Ectodermal cell (in vitro differentiated cells): Measurements from ENCODE around the gene NATD1.

ENCODE experiments used
- H3K27ac ChIP-seq: 2 replicates; pipeline ENCODE4 v1.7.0; 2013; ENCODE audit warnings: mild to moderate bottlenecking, low read depth, low read length; ENCODE audit not compliant: insufficient read depth, poor library complexity, severe bottlenecking
- H3K27me3 ChIP-seq: 2 replicates; pipeline ENCODE4 v1.7.0; 2013; ENCODE audit warnings: mild to moderate bottlenecking, low read length; ENCODE audit not compliant: insufficient read depth, control insufficient read depth, poor library complexity, severe bottlenecking
- H3K36me3 ChIP-seq: one replicate; pipeline ENCODE4 v1.7.0; 2013; ENCODE audit warnings: low read length; ENCODE audit not compliant: control insufficient read depth, insufficient read depth
- H3K4me1 ChIP-seq: one replicate; pipeline ENCODE4 v1.7.0; 2013; ENCODE audit warnings: low read length; ENCODE audit not compliant: control insufficient read depth, insufficient read depth
- H3K4me3 ChIP-seq: 2 replicates; pipeline ENCODE4 v1.7.0; 2013; ENCODE audit warnings: low read depth, low read length, control low read depth; ENCODE audit not compliant: insufficient read depth
- H3K9me3 ChIP-seq: 2 replicates; pipeline ENCODE4 v1.7.0; 2013; ENCODE audit warnings: mild to moderate bottlenecking, low read length, moderate library complexity; ENCODE audit not compliant: control insufficient read depth
- WGBS, 2 experiments: methylation state at CpG; one replicate each; pipeline ENCODE4 v1.1.7; 2013; ENCODE audit warnings: missing lambda C conversion rate in 2 of 2; 5-methylcytosine and 5-hydroxymethylcytosine counted together

Gene NATD1

GRCh38 chr17:21202512-21202911, 50.7 kb downstream of the NATD1 start:
- Histone ChIP-seq H3K27me3 (no peaks in the 10 kb centered on the region), H3K4me1 (peaks cover 22% of the 10 kb centered on the region), H3K36me3 (peaks cover 9% of the 10 kb centered on the region), H3K27ac (no peak overlapping the region), H3K9me3 (no peaks in the 10 kb centered on the region), H3K4me3 (no peak overlapping the region)
- WGBS, 2 experiments: 92 to 94% methylated on average over 11 to 12 of the region's 12 CpGs

GRCh38 chr17:21201874-21202273, 51.3 kb downstream of the NATD1 start:
- Histone ChIP-seq H3K27me3 (no peaks in the 10 kb centered on the region), H3K9me3 (no peaks in the 10 kb centered on the region), H3K4me1 (peaks cover 22% of the 10 kb centered on the region), H3K4me3 (no peak overlapping the region), H3K36me3 (peaks cover 14% of the 10 kb centered on the region), H3K27ac (no peak overlapping the region)
- WGBS, 2 experiments: 87 to 94% methylated on average over 11 of the region's 11 CpGs

GRCh38 chr17:21201298-21201595, 52.0 kb downstream of the NATD1 start:
- H3K4me3 ChIP-seq: no peak overlapping the region
- H3K27ac ChIP-seq: no peak overlapping the region
- no peaks in the 10 kb centered on the region for H3K27me3 ChIP-seq
- WGBS, 2 experiments: 92 to 94% methylated on average over 5 of the region's 5 CpGs
- no peaks in the 10 kb centered on the region for H3K9me3 ChIP-seq
- peaks cover 22% of the 10 kb centered on the region for H3K4me1 ChIP-seq
- peaks cover 14% of the 10 kb centered on the region for H3K36me3 ChIP-seq

GRCh38 chr17:21200590-21201297, 52.5 kb downstream of the NATD1 start:
- Histone ChIP-seq H3K27me3 (no peaks in the 10 kb centered on the region), H3K9me3 (no peaks in the 10 kb centered on the region), H3K27ac (no peak overlapping the region), H3K4me1 (peaks cover 22% of the 10 kb centered on the region), H3K36me3 (peaks cover 14% of the 10 kb centered on the region), H3K4me3 (no peak overlapping the region)
- 90 to 91% methylated on average over 15 of the region's 15 CpGs for WGBS, 2 experiments

GRCh38 chr17:21199856-21200255, 53.4 kb downstream of the NATD1 start:
- Histone ChIP-seq H3K27me3 (no peaks in the 10 kb centered on the region), H3K4me1 (peaks cover 22% of the 10 kb centered on the region), H3K9me3 (no peaks in the 10 kb centered on the region), H3K36me3 (peaks cover 14% of the 10 kb centered on the region), H3K27ac (no peak overlapping the region), H3K4me3 (no peak overlapping the region)
- WGBS, 2 experiments: 18 to 19% methylated on average over 10 of the region's 10 CpGs

- WGBS, 2 experiments: 40 to 42% methylated on average over 9 of the region's 9 CpGs
- Histone ChIP-seq H3K36me3 (peaks cover 14% of the 10 kb centered on the region), H3K4me3 (no peak overlapping the region), H3K9me3 (no peaks in the 10 kb centered on the region), H3K4me1 (peaks cover 22% of the 10 kb centered on the region), H3K27ac (no peak overlapping the region), H3K27me3 (no peaks in the 10 kb centered on the region)
These were observed 53.9 kb downstream of the NATD1 start for GRCh38 chr17:21199311-21199710.

GRCh38 chr17:21198411-21198810, 54.8 kb downstream of the NATD1 start:
- Histone ChIP-seq H3K27me3 (no peaks in the 10 kb centered on the region), H3K27ac (no peak overlapping the region), H3K4me3 (no peak overlapping the region), H3K9me3 (no peaks in the 10 kb centered on the region), H3K36me3 (peaks cover 14% of the 10 kb centered on the region), H3K4me1 (peaks cover 22% of the 10 kb centered on the region)
- 97% methylated on average over 20 of the region's 20 CpGs for WGBS, 2 experiments

- Histone ChIP-seq H3K27me3 (no peaks in the 10 kb centered on the region), H3K4me3 (no peak overlapping the region), H3K27ac (no peak overlapping the region), H3K9me3 (no peaks in the 10 kb centered on the region), H3K4me1 (peaks cover 19% of the 10 kb centered on the region), H3K36me3 (peaks cover 20% of the 10 kb centered on the region)
- 95 to 96% methylated on average over 5 of the region's 5 CpGs for WGBS, 2 experiments
These were observed 57.1 kb downstream of the NATD1 start for GRCh38 chr17:21196126-21196525.

- H3K36me3 ChIP-seq: peaks cover 21% of the 10 kb centered on the region
- H3K4me1 ChIP-seq: peaks cover 5% of the 10 kb centered on the region
- H3K27ac ChIP-seq: no peak overlapping the region
- WGBS, 2 experiments: 93 to 94% methylated on average over 4 to 5 of the region's 5 CpGs
- no peaks in the 10 kb centered on the region for H3K9me3 ChIP-seq
- H3K4me3 ChIP-seq: no peak overlapping the region
- H3K27me3 ChIP-seq: no peaks in the 10 kb centered on the region
These were observed 58.5 kb downstream of the NATD1 start for GRCh38 chr17:21194703-21195102.

- Histone ChIP-seq H3K9me3 (no peaks in the 10 kb centered on the region), H3K27ac (no peak overlapping the region), H3K36me3 (peaks cover 21% of the 10 kb centered on the region), H3K4me3 (no peak overlapping the region), H3K27me3 (no peaks in the 10 kb centered on the region), H3K4me1 (peaks cover under 1% of the 10 kb centered on the region)
- WGBS, 2 experiments: 89 to 93% methylated on average over 8 of the region's 8 CpGs
These were observed 59.0 kb downstream of the NATD1 start for GRCh38 chr17:21194226-21194625.

- no peak overlapping the region for H3K4me3 ChIP-seq
- no peak overlapping the region for H3K27ac ChIP-seq
- H3K36me3 ChIP-seq: peaks cover 16% of the 10 kb centered on the region
- H3K27me3 ChIP-seq: no peaks in the 10 kb centered on the region
- 89 to 91% methylated on average over 5 of the region's 5 CpGs for WGBS, 2 experiments
- no peaks in the 10 kb centered on the region for H3K9me3 ChIP-seq
- H3K4me1 ChIP-seq: no peaks in the 10 kb centered on the region
These were observed 60.2 kb downstream of the NATD1 start for GRCh38 chr17:21193031-21193430.
